Neural cell (in vitro differentiated cells): ENCODE data around the gene SCTR. TPM values are rescaled to one million over a fixed set of nuclear protein-coding genes. Genes with fewer than 3 reads are reported as not detected.

ENCODE experiments used
- H2AFZ ChIP-seq: fragments of 200-600, 300-800 bp; sonication (generic), shearing (Covaris generic); 2 replicates; pipeline ENCODE4 v1.6.0; 2014; ENCODE audit warnings: low read depth, mild to moderate bottlenecking, antibody characterized with exemption, low read length, moderate library complexity
- H3F3A ChIP-seq: fragments of 200-600 bp; shearing (Covaris generic); 2 replicates; pipeline ENCODE4 v1.6.1; 2016; ENCODE audit warnings: mild to moderate bottlenecking, moderate library complexity, mixed read lengths, antibody characterized with exemption, low read length; ENCODE audit not compliant: insufficient read depth, poor library complexity, severe bottlenecking
- H3K27ac ChIP-seq: fragments of 200-600, 300-800 bp; sonication (generic), shearing (Covaris generic); 2 replicates; pipeline ENCODE4 v1.5.1; 2014; ENCODE audit warnings: mild to moderate bottlenecking, low read length, moderate library complexity
- H3K27me3 ChIP-seq: fragments of 300-800, 200-600 bp; sonication (generic), shearing (Covaris generic); 2 replicates; pipeline ENCODE4 v1.6.0; 2014; ENCODE audit warnings: mild to moderate bottlenecking, low read depth, low read length, moderate library complexity; ENCODE audit not compliant: insufficient read depth
- H3K36me3 ChIP-seq: fragments of 300-800, 200-600 bp; sonication (generic), shearing (Covaris generic); 2 replicates; pipeline ENCODE4 v1.5.1; 2014; ENCODE audit warnings: mild to moderate bottlenecking, antibody characterized with exemption, low read length, moderate library complexity; ENCODE audit not compliant: insufficient read depth
- H3K4me2 ChIP-seq: fragments of 300-800, 200-600 bp; sonication (generic), shearing (Covaris generic); 2 replicates; pipeline ENCODE4 v1.6.0; 2014; ENCODE audit warnings: mild to moderate bottlenecking, low read length
- H3K4me3 ChIP-seq: fragments of 300-800, 200-600 bp; sonication (generic), shearing (Covaris generic); 2 replicates; pipeline ENCODE4 v1.5.1; 2014; ENCODE audit warnings: mild to moderate bottlenecking, low read length, moderate library complexity
- H3K79me2 ChIP-seq: fragments of 200-600 bp; shearing (Covaris generic); replicated peaks from 2 replicates; pipeline ENCODE4 v1.6.0; 2014; ENCODE audit warnings: mild to moderate bottlenecking, low read length, moderate library complexity; ENCODE audit not compliant: insufficient read depth
- H3K9ac ChIP-seq: fragments of 300-800, 200-600 bp; sonication (generic), shearing (Covaris generic); 2 replicates; pipeline ENCODE4 v1.6.1; 2016; ENCODE audit warnings: mild to moderate bottlenecking, low read length, mixed read lengths
- H3K9me2 ChIP-seq: fragments of 200-600 bp; shearing (Covaris generic); 2 replicates; pipeline ENCODE4 v1.6.1; 2016; ENCODE audit warnings: mild to moderate bottlenecking, low read length, mixed read lengths; ENCODE audit not compliant: insufficient read depth
- H3K9me3 ChIP-seq: fragments of 200-600, 300-800 bp; sonication (generic), shearing (Covaris generic); 2 replicates; pipeline ENCODE4 v1.6.1; 2016; ENCODE audit warnings: mild to moderate bottlenecking, mixed run types, low read length, moderate library complexity, mixed read lengths
- H4K20me1 ChIP-seq: fragments of 200-600 bp; shearing (Covaris generic); 2 replicates; pipeline ENCODE4 v1.6.1; 2016; ENCODE audit warnings: mild to moderate bottlenecking, mixed run types; ENCODE audit not compliant: insufficient read depth
- EP300 ChIP-seq: fragments of 450-650 bp; conservative IDR thresholded peaks from 2 replicates; pipeline ENCODE4 v1.6.1; 2014; ENCODE audit warnings: antibody characterized with exemption, mild to moderate bottlenecking, moderate library complexity; ENCODE audit not compliant: poor library complexity, severe bottlenecking
- EZH2 ChIP-seq: fragments of 200-600, 300-800 bp; shearing (Covaris generic), sonication (generic); IDR thresholded peaks from 2 replicates; pipeline ENCODE4 v1.6.1; 2014; ENCODE audit warnings: antibody characterized with exemption, low read length, borderline replicate concordance, mild to moderate bottlenecking; ENCODE audit not compliant: insufficient read depth, poor library complexity, severe bottlenecking
- MXI1 ChIP-seq: fragments of 450-650 bp; conservative IDR thresholded peaks from 2 replicates; pipeline ENCODE4 v1.6.1; 2014; ENCODE audit warnings: antibody characterized with exemption, mild to moderate bottlenecking; ENCODE audit not compliant: poor library complexity, severe bottlenecking
- POLR2AphosphoS5 ChIP-seq: IDR thresholded peaks from 2 replicates; pipeline ENCODE4 v1.6.1; 2012
- RAD21 ChIP-seq: fragments of 450-650 bp; conservative IDR thresholded peaks from 2 replicates; pipeline ENCODE4 v1.6.1; 2014; ENCODE audit warnings: antibody characterized with exemption, mild to moderate bottlenecking, moderate library complexity
- REST ChIP-seq: IDR thresholded peaks from 2 replicates; pipeline ENCODE4 v1.6.1; 2012; ENCODE audit warnings: borderline replicate concordance
- SMC3 ChIP-seq: fragments of 450-650 bp; conservative IDR thresholded peaks from 2 replicates; pipeline ENCODE4 v1.6.1; 2014; ENCODE audit warnings: antibody characterized with exemption, mild to moderate bottlenecking, moderate library complexity; ENCODE audit not compliant: poor library complexity
- TAF1 ChIP-seq: IDR thresholded peaks from 2 replicates; pipeline ENCODE4 v1.6.1; 2012; ENCODE audit warnings: low read depth
- polyA plus RNA-seq: library from polyadenylated mRNA; depleted of rRNA; stranded (reverse); fragments of >200 nt; gene quantifications from 2 replicates; pipeline ENCODE4 v1.2.3, GENCODE V29; 2014
- TF ChIP-seq, protein P1 (sequence below): fragments of 450-650 bp; IDR thresholded peaks from 2 replicates; pipeline ENCODE4 v1.5.1; 2014; ENCODE audit warnings: antibody characterized with exemption, mild to moderate bottlenecking, moderate library complexity; ENCODE audit not compliant: poor library complexity, severe bottlenecking

Gene SCTR
- polyA plus RNA-seq, 1 donor from 2014 or later = 0.12 TPM

DNA sequence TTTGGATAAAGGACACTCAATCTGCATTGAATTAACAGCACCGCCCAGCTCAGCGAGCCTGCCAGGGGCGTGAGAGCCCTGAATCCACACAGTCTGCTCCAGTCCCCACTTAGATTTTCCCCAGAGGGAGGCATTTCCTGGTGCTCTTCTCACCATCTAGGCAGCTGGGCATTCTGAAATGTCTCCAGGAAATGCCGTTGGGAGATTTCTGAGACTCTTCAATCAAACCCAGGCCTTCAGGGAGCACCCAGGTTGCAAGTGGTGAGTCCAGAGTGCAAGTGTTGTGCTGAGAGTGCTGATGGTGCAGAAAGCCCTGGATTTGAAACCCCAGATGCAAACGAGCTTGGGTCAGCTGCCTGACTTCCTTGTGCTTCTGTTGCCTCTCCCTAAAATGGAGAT lies 116.1 kb downstream of the SCTR start:
- Histone ChIP-seq H3K9ac (no peak overlapping the region), H4K20me1 (no peaks in the 10 kb centered on the region), H3K27ac (no peak overlapping the region), H3K9me3 (no peaks in the 10 kb centered on the region), H3K27me3 (no peaks in the 10 kb centered on the region), H3K79me2 (no peaks in the 10 kb centered on the region), H3K4me2 (no peak overlapping the region), H3K4me3 (no peak overlapping the region), H3F3A (no peaks in the 10 kb centered on the region), H2AFZ (no peak overlapping the region), H3K36me3 (no peaks in the 10 kb centered on the region), H3K9me2 (no peaks in the 10 kb centered on the region)
- TF ChIP-seq POLR2AphosphoS5 (no peak), RAD21 (no peak)

DNA sequence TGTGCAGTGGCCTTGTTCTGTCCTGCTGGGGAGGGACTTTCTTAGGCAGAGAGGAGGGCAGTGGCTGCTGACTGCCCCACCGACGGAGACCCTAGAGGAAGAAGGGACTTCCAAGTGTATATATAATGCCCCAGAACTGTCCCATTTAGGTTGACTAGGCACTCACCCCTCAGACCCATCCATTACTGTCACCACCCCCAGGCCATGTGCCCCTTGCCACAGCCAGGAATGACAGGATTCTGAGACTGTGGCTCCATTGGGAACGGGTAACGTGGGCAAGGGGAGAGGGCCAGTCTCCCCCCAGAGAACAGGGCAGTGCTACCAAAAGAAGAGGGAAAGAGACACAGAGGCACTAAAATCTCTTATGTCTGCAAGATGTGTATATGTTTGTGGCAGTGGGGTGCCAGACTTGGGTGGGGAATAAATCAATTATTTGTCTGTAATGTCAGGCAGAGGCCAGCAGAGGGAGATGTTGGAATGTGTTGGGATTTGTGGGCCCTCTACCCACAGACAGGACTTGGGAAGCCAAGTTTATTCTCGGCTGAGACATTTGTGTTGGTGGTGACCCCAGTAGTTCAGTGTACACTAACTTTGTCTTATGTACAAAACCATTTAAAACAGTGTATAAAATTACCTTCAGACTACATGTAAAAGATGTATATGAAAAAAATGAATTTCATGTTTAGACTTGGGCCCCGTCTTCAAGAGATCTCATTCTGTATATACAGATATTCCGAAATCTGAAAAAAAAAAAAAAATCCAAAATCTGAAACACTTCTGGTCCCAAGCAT lies 116.7 kb downstream of the SCTR start:
- Histone ChIP-seq H3K36me3 (no peaks in the 10 kb centered on the region), H3K79me2 (no peaks in the 10 kb centered on the region), H3K27me3 (no peaks in the 10 kb centered on the region), H3K4me2 (no peak overlapping the region), H3K9me3 (no peaks in the 10 kb centered on the region), H3K4me3 (no peak overlapping the region), H3K9me2 (no peaks in the 10 kb centered on the region), H3K9ac (no peak overlapping the region), H3K27ac (no peak overlapping the region), H2AFZ (no peak overlapping the region), H4K20me1 (no peaks in the 10 kb centered on the region), H3F3A (no peaks in the 10 kb centered on the region)
- TF ChIP-seq, protein P1, sequence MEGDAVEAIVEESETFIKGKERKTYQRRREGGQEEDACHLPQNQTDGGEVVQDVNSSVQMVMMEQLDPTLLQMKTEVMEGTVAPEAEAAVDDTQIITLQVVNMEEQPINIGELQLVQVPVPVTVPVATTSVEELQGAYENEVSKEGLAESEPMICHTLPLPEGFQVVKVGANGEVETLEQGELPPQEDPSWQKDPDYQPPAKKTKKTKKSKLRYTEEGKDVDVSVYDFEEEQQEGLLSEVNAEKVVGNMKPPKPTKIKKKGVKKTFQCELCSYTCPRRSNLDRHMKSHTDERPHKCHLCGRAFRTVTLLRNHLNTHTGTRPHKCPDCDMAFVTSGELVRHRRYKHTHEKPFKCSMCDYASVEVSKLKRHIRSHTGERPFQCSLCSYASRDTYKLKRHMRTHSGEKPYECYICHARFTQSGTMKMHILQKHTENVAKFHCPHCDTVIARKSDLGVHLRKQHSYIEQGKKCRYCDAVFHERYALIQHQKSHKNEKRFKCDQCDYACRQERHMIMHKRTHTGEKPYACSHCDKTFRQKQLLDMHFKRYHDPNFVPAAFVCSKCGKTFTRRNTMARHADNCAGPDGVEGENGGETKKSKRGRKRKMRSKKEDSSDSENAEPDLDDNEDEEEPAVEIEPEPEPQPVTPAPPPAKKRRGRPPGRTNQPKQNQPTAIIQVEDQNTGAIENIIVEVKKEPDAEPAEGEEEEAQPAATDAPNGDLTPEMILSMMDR = peak; percentile 86
- TF ChIP-seq REST (no peak), SMC3 (peak; percentile 90), RAD21 (peak; percentile 87)

DNA sequence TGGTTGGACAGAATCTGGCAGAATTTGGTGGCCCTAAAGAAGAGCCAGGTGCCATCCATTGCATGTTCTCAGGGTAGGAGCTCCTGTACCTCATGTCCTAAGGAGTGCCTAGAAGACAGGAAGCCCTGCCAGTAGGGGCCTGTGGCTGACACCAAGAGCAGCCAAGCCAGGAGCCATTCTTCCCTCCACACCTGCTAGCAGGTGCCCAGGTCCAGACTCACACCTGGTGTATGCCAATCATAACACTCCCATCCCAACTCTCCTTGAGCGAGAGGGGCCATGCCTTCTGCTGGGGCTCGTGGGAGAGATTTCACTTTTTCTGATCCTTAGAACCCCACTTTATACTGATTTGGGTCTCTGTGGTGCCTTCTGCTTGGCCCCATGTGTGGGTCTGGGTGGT lies 119.1 kb downstream of the SCTR start:
- no peak for TF ChIP-seq REST
- TF ChIP-seq MXI1 = no peak
- TF ChIP-seq, protein P1 = no peak
- TF ChIP-seq TAF1 = no peak
- TF ChIP-seq POLR2AphosphoS5 = no peak
- TF ChIP-seq EP300 = no peak
- no peak for TF ChIP-seq RAD21
- TF ChIP-seq EZH2 = no peak
- TF ChIP-seq SMC3 = no peak
- Histone ChIP-seq H2AFZ (no peak overlapping the region), H3K27me3 (no peaks in the 10 kb centered on the region), H3F3A (no peaks in the 10 kb centered on the region), H3K79me2 (no peaks in the 10 kb centered on the region), H4K20me1 (no peaks in the 10 kb centered on the region), H3K36me3 (no peaks in the 10 kb centered on the region), H3K4me3 (no peak overlapping the region), H3K9me2 (no peaks in the 10 kb centered on the region), H3K9ac (no peak overlapping the region), H3K9me3 (no peaks in the 10 kb centered on the region), H3K4me2 (no peak overlapping the region), H3K27ac (no peak overlapping the region)
